ENCODE results near the gene PCDHGA5.
"Not testable (repeated sequence)": the region's sequence is repeated elsewhere in the genome, so short reads cannot be mapped to it uniquely, and the experiment has no call there.

PCDHGA5 gene

DNA sequence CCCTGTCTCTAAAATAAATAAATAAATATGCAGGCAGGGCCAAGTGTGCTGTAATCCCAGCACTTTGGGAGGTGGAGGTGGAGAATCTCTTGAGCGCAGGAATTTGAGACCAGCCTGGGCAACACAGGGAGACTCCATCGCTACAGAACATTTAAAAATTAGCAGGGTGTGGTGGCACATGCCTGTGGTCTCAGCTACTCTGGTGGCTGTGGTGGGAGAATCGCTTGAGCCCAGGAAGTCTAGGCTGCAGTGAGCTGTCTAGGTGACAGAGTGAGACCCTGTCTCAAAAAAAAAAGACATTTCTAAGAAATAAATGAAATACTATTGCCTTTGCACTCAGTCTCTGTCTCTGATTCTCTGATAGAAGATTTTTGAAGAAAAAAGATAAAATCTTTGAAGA is 47.6 kb downstream of the PCDHGA5 start:
- no peak for DNase-seq
- in situ Hi-C loops (cut with HindIII; ENCODE audit: low pct_ligation_motif_present, low sequenced_read_pairs), result loop anchor here (25.0 kb wide), 1 partner anchor 101 kb away; no protein-coding TSS in a partner anchor
- no peaks in the 10 kb centered on the region for H3K27me3 ChIP-seq (replicated peaks)
- H3K4me3 ChIP-seq (ENCODE audit: low read depth, low read length), result no peak overlapping the region
- TF ChIP-seq, protein P1, sequence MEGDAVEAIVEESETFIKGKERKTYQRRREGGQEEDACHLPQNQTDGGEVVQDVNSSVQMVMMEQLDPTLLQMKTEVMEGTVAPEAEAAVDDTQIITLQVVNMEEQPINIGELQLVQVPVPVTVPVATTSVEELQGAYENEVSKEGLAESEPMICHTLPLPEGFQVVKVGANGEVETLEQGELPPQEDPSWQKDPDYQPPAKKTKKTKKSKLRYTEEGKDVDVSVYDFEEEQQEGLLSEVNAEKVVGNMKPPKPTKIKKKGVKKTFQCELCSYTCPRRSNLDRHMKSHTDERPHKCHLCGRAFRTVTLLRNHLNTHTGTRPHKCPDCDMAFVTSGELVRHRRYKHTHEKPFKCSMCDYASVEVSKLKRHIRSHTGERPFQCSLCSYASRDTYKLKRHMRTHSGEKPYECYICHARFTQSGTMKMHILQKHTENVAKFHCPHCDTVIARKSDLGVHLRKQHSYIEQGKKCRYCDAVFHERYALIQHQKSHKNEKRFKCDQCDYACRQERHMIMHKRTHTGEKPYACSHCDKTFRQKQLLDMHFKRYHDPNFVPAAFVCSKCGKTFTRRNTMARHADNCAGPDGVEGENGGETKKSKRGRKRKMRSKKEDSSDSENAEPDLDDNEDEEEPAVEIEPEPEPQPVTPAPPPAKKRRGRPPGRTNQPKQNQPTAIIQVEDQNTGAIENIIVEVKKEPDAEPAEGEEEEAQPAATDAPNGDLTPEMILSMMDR (IDR thresholded peaks at IDR 0.05; ENCODE audit: low read depth, low read length, missing control alignments), result no peak
- no peak overlapping the region for H3K27ac ChIP-seq
- H3K36me3 ChIP-seq (replicated peaks), result no peaks in the 10 kb centered on the region

DNA sequence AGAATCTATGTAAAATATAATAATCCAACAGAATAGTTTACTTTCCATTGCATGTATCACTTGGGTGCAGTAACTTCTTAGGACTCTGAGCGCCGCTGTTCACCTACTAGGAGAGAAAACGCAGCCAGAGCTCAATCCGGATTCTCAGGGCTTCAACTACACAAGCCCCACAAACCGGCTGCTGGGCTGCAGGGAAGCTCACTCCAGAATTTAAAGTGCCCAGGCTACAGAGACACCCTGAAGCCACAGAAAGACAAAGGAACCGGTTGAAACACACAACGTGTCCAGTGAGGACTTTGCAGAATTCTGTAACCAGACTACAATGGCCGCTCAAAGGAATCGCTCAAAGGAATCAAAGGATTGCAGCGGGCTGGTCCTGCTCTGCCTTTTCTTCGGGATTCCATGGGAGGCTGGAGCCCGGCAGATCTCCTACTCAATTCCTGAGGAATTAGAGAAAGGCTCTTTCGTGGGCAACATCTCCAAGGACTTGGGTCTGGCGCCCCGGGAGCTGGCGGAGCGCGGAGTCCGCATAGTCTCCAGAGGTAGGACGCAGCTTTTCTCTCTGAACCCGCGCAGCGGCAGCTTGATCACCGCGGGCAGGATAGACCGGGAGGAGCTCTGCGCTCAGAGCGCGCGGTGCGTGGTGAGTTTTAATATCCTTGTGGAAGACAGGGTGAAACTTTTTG is 49.0 kb downstream of the PCDHGA5 start, which contains the start of gene PCDHGA10:
TSS of gene PCDHGA10 (plus strand) at position 134 of the 686 bp plus-strand sequence. CDS start at position 323, 189 bp downstream.
- Histone ChIP-seq H3K36me3 (replicated peaks) (no peaks in the 10 kb centered on the region), H3K27ac (no peak within 1 kb of the TSS), H3K4me3 (ENCODE audit: low read depth, low read length) (peak within 1 kb of the TSS; percentile 55), H3K27me3 (replicated peaks) (no peaks in the 10 kb centered on the region)
- peak; percentile 66 for DNase-seq
- in situ Hi-C loops (cut with HindIII; ENCODE audit: low pct_ligation_motif_present, low sequenced_read_pairs), result loop anchor here (25.0 kb wide), 1 partner anchor 99 kb away; no protein-coding TSS in a partner anchor
- TF ChIP-seq, protein P1 (IDR thresholded peaks at IDR 0.05; ENCODE audit: low read depth, low read length, missing control alignments), result peak; percentile 79

DNA sequence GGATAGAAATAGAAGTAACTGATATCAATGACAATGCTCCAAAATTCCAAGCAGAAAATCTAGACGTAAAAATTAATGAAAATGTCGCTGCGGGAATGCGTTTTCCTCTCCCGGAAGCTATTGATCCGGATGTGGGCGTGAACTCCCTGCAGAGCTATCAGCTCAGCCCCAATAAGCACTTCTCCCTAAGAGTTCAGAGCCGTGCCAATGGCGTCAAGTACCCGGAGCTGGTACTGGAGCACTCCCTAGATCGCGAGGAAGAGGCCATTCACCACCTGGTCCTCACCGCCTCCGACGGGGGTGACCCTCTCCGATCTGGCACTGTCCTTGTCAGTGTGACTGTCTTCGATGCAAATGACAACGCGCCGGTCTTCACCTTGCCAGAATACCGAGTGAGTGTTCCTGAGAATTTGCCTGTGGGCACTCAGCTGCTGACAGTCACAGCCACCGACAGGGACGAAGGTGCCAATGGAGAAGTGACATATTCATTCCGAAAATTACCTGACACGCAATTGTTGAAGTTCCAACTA is 49.6 kb downstream of the PCDHGA5 start:
- H3K36me3 ChIP-seq (replicated peaks), result no peaks in the 10 kb centered on the region
- no peak for DNase-seq
- TF ChIP-seq, protein P1 (IDR thresholded peaks at IDR 0.05; ENCODE audit: low read depth, low read length, missing control alignments), result no peak
- no peaks in the 10 kb centered on the region for H3K27me3 ChIP-seq (replicated peaks)
- in situ Hi-C loops (cut with HindIII; ENCODE audit: low pct_ligation_motif_present, low sequenced_read_pairs), result loop anchor here (25.0 kb wide), 1 partner anchor 99 kb away; no protein-coding TSS in a partner anchor
- H3K4me3 ChIP-seq (ENCODE audit: low read depth, low read length), result peak overlapping the region; percentile 55
- no peak overlapping the region for H3K27ac ChIP-seq

DNA sequence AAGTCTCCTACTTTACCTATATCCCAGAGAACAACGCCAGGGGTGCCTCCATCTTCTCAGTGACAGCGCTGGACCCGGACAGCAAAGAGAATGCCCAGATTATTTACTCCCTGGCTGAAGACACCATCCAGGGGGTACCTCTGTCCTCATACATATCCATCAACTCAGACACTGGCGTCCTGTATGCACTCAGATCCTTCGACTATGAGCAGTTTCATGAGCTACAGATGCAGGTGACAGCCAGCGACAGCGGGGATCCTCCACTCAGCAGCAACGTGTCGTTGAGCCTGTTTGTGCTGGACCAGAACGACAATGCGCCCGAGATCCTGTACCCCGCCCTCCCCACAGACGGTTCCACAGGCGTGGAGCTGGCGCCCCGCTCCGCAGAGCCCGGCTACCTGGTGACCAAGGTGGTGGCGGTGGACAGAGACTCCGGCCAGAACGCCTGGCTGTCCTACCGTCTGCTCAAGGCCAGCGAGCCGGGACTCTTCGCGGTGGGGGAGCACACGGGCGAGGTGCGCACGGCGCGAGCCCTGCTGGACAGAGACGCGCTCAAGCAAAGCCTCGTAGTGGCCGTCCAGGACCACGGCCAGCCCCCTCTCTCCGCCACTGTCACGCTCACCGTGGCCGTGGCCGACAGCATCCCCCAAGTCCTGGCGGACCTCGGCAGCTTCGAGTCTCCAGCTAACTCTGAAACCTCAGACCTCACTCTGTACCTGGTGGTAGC is 50.7 kb downstream of the PCDHGA5 start:
- DNase-seq; H3K27me3 ChIP-seq (replicated peaks); H3K36me3 ChIP-seq (replicated peaks); H3K4me3 ChIP-seq (ENCODE audit: low read depth, low read length); H3K27ac ChIP-seq: not testable (repeated sequence)
- in situ Hi-C loops (cut with HindIII; ENCODE audit: low pct_ligation_motif_present, low sequenced_read_pairs), result loop anchor here (25.0 kb wide), 1 partner anchor 98 kb away; no protein-coding TSS in a partner anchor

DNA sequence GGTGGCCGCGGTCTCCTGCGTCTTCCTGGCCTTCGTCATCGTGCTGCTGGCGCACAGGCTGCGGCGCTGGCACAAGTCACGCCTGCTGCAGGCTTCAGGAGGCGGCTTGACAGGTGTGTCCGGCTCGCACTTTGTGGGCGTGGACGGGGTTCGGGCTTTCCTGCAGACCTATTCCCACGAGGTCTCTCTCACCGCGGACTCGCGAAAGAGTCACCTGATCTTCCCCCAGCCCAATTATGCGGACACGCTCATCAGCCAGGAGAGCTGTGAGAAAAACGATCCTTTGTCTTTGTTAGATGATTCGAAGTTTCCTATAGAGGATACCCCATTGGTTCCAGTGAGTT is 51.3 kb downstream of the PCDHGA5 start:
- H3K27me3 ChIP-seq (replicated peaks), result not testable (repeated sequence)

More for the DNA sequence above, 51.3 kb downstream of the PCDHGA5 start:
- H3K27ac ChIP-seq; H3K36me3 ChIP-seq (replicated peaks); DNase-seq; H3K4me3 ChIP-seq (ENCODE audit: low read depth, low read length): not testable (repeated sequence)
- in situ Hi-C loops (cut with HindIII; ENCODE audit: low pct_ligation_motif_present, low sequenced_read_pairs), result loop anchor here (25.0 kb wide), 1 partner anchor 97 kb away; no protein-coding TSS in a partner anchor

Measured in brain microvascular endothelial cell (primary cell).